ENCODE results near the gene RAB11B. TPM values are rescaled to one million over a fixed set of nuclear protein-coding genes. Genes with fewer than 3 reads are reported as not detected.

RAB11B gene
- total RNA-seq, 4 donors from 2014 or later, result 17.4 to 95.8 (median 60.1) TPM

GRCh38 chr19:8366961-8367326, 23.2 kb upstream of the RAB11B start:
- peak; percentile 59 to 74 for DNase-seq
- H3K9me3 ChIP-seq, result no peaks in the 10 kb centered on the region
- peaks cover 0 to 6% of the 10 kb centered on the region in 2 donors for H3K4me1 ChIP-seq
- H3K4me3 ChIP-seq, result peak overlapping the region; percentile 0 to 8
- TF ChIP-seq POLR2A (IDR thresholded peaks at IDR 0.05), result no peak
- TF ChIP-seq CTCF (IDR thresholded peaks at IDR 0.05), result no peak
- H3K36me3 ChIP-seq, result no peaks in the 10 kb centered on the region
- intact Hi-C loops (cut with DNase I; ENCODE audit: low total_unique reads), result no loop called here
- peak overlapping the region; percentile 10 to 72 for H3K27ac ChIP-seq
- no peaks in the 10 kb centered on the region for H3K27me3 ChIP-seq

- DNase-seq, result peak; percentile 85 to 91
- TF ChIP-seq CTCF (IDR thresholded peaks at IDR 0.05) (no peak), POLR2A (IDR thresholded peaks at IDR 0.05) (peak in 1 of 2 donors; percentile 23)
- peak overlapping the region; percentile 10 to 72 for H3K27ac ChIP-seq
- H3K36me3 ChIP-seq, result no peaks in the 10 kb centered on the region
- intact Hi-C loops (cut with DNase I; ENCODE audit: low total_unique reads), result no loop called here
- H3K9me3 ChIP-seq, result no peaks in the 10 kb centered on the region
- no peaks in the 10 kb centered on the region for H3K27me3 ChIP-seq
- peaks cover 0 to 6% of the 10 kb centered on the region in 2 donors for H3K4me1 ChIP-seq
- peak overlapping the region; percentile 0 to 8 for H3K4me3 ChIP-seq
These were observed 22.7 kb upstream of the RAB11B start for GRCh38 chr19:8367327-8368001.

DNA sequence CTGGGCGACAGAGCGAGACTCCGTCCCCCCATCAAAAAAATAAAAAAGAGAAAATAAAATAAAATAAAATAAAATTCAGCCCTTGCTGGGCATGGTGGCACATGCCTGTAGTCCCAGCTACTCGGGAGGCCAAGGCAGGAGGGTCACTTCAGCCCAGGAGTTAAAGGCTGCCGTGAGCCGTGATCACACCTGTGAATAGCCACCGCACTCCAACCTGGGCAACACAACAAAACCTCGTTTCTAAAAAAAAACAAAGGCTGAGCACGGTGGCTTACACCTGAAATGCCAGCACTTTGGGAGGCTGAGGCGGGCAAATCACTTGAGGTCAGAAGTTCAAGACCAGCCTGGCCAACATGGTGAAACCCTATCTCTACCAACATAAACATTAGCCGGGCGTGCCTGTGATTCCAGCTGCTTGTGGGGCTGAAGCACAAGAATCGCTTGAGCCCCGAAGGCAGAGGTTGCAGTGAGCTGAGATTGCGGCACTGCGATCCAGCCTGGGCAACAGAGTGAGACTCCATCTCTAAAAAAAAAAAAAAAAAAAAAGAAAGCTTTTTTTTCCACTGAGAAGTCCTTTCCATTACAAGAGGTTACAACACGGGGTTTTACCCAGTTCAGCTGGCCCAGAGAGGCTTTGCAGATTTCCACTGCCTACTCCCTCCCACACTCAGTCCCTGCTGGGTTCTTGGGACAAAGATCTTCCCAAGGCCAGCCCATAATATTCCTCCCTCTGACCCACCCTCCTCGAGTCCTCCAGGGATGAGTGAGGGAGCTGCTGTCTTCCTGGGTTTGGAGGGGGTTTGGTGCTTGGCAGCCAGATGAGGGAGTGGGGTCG, 19.8 kb upstream of the RAB11B start:
- Histone ChIP-seq H3K4me1 (no peaks in the 10 kb centered on the region), H3K27ac (no peak overlapping the region), H3K4me3 (no peak overlapping the region), H3K36me3 (no peaks in the 10 kb centered on the region), H3K9me3 (no peaks in the 10 kb centered on the region), H3K27me3 (no peaks in the 10 kb centered on the region)
- no peak for TF ChIP-seq CTCF (IDR thresholded peaks at IDR 0.05)
- TF ChIP-seq POLR2A (IDR thresholded peaks at IDR 0.05), result no peak
- intact Hi-C loops (cut with DNase I; ENCODE audit: low total_unique reads), result no loop called here
- DNase-seq, result no peak

DNA sequence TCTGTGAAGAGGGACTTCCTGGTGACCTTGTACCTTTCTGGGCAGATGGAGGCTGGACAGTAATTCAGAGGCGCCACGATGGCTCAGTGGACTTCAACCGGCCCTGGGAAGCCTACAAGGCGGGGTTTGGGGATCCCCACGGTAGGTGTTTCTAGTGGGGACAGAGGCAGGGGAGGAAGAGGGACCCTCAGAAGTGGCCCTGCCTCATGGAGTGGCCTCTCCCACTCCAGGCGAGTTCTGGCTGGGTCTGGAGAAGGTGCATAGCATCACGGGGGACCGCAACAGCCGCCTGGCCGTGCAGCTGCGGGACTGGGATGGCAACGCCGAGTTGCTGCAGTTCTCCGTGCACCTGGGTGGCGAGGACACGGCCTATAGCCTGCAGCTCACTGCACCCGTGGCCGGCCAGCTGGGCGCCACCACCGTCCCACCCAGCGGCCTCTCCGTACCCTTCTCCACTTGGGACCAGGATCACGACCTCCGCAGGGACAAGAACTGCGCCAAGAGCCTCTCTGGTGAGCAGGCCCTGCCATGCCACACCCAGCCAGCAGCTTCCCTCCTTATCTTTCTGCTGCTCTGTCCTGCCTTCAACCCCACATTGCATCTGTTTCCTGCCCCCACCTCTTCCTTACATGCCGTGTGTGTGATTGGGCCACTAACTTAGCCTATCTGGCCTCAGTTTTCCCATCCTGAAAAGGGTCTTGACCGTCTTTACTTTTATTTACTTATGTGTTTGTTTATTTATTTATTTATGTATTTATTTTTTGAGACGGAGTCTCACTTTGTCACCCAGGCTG, 19.0 kb upstream of the RAB11B start:
- H3K27me3 ChIP-seq, result no peaks in the 10 kb centered on the region
- H3K36me3 ChIP-seq, result no peaks in the 10 kb centered on the region
- H3K4me3 ChIP-seq, result no peak overlapping the region
- no peak for DNase-seq
- H3K27ac ChIP-seq, result no peak overlapping the region
- H3K4me1 ChIP-seq, result no peaks in the 10 kb centered on the region
- H3K9me3 ChIP-seq, result no peaks in the 10 kb centered on the region
- no peak for TF ChIP-seq POLR2A (IDR thresholded peaks at IDR 0.05)
- TF ChIP-seq CTCF (IDR thresholded peaks at IDR 0.05), result no peak
- intact Hi-C loops (cut with DNase I; ENCODE audit: low total_unique reads), result no loop called here
